ENCODE results near the gene RASSF9. TPM values are rescaled to one million over a fixed set of nuclear protein-coding genes. Genes with fewer than 3 reads are reported as not detected.
A peak's percentile ranks its signal among the peaks of the same experiment; 100 is the strongest.

RASSF9 gene
- total RNA-seq = 7.3 TPM
- long read RNA-seq, full-length matches to known transcripts = 1 of 3 reads
- long read RNA-seq, partial matches to known transcripts = 0 of 3 reads
- long read RNA-seq, other reads (novel, unspliced or antisense) = 2 of 3 reads

DNA sequence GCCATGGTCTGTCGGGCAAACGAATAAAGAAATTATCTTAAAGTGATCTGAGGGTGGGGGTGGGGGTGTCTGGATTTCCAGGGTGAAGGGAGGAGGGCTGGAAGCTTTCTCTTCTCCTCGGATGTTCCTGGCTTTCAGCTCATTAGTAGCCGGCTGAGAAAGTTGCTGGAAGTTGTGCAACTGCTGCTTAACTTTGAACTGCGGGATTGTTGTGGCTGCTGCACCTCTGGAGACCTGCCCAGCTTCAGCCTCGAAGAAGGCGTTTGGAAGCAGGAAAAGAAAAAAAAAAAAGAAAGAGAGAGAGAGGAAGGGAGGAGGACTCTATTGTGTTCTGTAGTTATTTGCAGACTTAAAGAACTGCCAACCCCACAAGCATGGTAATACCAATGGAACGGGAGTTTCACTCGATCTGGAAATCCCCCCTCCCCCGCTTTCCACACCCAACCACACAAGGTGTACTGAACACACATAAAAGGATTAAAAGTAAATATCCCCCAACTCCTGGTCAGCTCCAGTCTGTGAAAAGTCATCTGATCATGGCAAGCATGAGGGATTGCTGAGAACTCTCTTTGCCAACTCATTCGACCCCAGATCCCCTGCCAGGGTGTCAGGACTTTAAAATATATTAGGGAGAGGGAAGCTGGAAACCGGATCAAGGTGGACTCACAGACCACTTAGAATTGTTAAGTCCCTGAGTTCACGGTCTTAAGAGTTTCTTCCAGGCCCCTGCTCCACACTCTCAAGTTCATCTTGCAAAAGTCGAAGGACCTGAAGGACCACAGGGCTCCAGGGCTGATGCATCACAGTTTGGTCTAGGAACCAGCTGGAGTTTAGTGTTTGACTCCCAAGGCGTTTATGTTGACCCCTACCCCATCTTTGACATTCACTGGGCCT is at the start of gene RASSF9:
TSS of gene RASSF9 (minus strand) at position 213 of the 894 bp plus-strand sequence. CDS start at position 5, 208 bp downstream.
- H3K36me3 ChIP-seq = no peaks in the 10 kb centered on the region
- H3K4me1 ChIP-seq = peaks cover 48% of the 10 kb centered on the region
- TF ChIP-seq, protein P1, sequence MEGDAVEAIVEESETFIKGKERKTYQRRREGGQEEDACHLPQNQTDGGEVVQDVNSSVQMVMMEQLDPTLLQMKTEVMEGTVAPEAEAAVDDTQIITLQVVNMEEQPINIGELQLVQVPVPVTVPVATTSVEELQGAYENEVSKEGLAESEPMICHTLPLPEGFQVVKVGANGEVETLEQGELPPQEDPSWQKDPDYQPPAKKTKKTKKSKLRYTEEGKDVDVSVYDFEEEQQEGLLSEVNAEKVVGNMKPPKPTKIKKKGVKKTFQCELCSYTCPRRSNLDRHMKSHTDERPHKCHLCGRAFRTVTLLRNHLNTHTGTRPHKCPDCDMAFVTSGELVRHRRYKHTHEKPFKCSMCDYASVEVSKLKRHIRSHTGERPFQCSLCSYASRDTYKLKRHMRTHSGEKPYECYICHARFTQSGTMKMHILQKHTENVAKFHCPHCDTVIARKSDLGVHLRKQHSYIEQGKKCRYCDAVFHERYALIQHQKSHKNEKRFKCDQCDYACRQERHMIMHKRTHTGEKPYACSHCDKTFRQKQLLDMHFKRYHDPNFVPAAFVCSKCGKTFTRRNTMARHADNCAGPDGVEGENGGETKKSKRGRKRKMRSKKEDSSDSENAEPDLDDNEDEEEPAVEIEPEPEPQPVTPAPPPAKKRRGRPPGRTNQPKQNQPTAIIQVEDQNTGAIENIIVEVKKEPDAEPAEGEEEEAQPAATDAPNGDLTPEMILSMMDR (IDR thresholded peaks at IDR 0.05; ENCODE audit: borderline replicate concordance) = no peak
- H3K4me3 ChIP-seq = peak within 1 kb of the TSS; percentile 73
- H3K27ac ChIP-seq (replicated peaks) = peak within 1 kb of the TSS; percentile 85
- no peaks in the 10 kb centered on the region for H3K27me3 ChIP-seq (ENCODE audit: low read depth)
- no peaks in the 10 kb centered on the region for H3K9me3 ChIP-seq (replicated peaks)
- peak; percentile 58 for DNase-seq
- intact Hi-C loops (cut with micrococcal nuclease) = no loop called here

DNA sequence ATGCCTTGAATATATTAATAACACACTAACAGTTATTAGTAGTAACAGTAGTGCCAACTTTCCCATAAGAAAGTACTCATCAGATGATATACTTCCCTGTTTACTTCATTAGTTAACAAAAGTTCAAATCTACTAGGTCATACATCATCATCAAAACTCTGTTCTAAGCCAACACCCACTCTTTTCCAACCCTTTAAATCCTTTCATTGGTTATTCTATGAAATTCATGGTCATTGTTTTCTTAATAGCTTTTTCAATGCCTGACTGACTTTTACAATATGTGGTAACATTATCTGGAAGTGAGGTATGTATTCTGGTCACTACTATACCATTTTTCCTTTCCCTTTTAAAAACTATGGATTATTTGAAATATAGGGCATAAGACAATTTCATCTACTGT is 47.6 kb upstream of the RASSF9 start:
- H3K27me3 ChIP-seq (ENCODE audit: low read depth) = peaks cover 9% of the 10 kb centered on the region
- no peak for DNase-seq
- TF ChIP-seq, protein P1 (IDR thresholded peaks at IDR 0.05; ENCODE audit: borderline replicate concordance) = no peak
- no peaks in the 10 kb centered on the region for H3K9me3 ChIP-seq (replicated peaks)
- intact Hi-C loops (cut with micrococcal nuclease) = no loop called here
- no peaks in the 10 kb centered on the region for H3K36me3 ChIP-seq
- H3K4me1 ChIP-seq = no peaks in the 10 kb centered on the region
- no peak overlapping the region for H3K27ac ChIP-seq (replicated peaks)
- H3K4me3 ChIP-seq = no peak overlapping the region

DNA sequence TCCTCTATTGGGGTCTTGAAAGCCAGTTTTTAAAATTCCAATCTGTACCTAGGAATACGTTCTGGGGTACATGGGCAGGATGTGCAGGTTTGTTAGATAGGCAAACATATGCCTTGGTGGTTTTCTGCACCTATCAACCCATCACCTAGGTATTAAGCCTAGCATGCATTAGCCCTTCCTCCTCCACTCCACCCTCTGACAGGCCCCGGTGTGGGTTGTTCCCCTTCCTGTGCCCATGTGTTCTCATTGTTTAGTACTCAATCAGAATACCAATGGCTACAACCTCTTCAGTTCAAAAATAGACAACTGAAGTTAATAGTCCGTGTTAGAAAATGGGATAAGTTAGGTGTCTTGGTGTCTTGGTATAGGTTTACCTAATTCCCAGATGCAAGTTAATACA is 41.2 kb upstream of the RASSF9 start:
- H3K36me3 ChIP-seq = no peaks in the 10 kb centered on the region
- TF ChIP-seq, protein P1 (IDR thresholded peaks at IDR 0.05; ENCODE audit: borderline replicate concordance) = no peak
- no peaks in the 10 kb centered on the region for H3K4me1 ChIP-seq
- H3K4me3 ChIP-seq = no peak overlapping the region
- DNase-seq = no peak
- H3K9me3 ChIP-seq (replicated peaks) = no peaks in the 10 kb centered on the region
- intact Hi-C loops (cut with micrococcal nuclease) = no loop called here
- H3K27ac ChIP-seq (replicated peaks) = no peak overlapping the region
- peaks cover 12% of the 10 kb centered on the region for H3K27me3 ChIP-seq (ENCODE audit: low read depth)

DNA sequence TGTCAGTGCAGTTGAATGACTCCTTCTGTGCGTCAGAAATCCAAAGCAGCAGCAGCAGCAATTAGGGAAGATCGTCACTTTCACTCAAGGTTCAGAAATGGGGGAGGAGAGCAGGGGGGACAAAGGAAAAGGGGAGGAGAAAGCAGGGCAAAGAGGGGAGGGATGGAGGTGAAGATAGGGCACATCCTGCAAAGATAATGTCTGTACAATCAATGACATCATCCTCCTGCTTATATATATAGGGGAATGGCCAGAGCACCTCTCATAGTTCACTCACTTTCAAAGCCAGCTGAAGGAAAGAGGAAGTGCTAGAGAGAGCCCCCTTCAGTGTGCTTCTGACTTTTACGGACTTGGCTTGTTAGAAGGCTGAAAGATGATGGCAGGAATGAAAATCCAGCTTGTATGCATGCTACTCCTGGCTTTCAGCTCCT is 37.8 kb upstream of the RASSF9 start, which contains the start of gene NTS:
TSS of gene NTS (plus strand) at position 265 of the 431 bp plus-strand sequence. CDS start at position 374, 109 bp downstream.
- no peaks in the 10 kb centered on the region for H3K36me3 ChIP-seq
- no peaks in the 10 kb centered on the region for H3K4me1 ChIP-seq
- H3K9me3 ChIP-seq (replicated peaks) = no peaks in the 10 kb centered on the region
- DNase-seq = no peak
- H3K27me3 ChIP-seq (ENCODE audit: low read depth) = peaks cover 7% of the 10 kb centered on the region
- TF ChIP-seq, protein P1 (IDR thresholded peaks at IDR 0.05; ENCODE audit: borderline replicate concordance) = no peak
- H3K27ac ChIP-seq (replicated peaks) = no peak within 1 kb of the TSS
- no peak within 1 kb of the TSS for H3K4me3 ChIP-seq
- intact Hi-C loops (cut with micrococcal nuclease) = loop anchor here (5.0 kb wide), 1 partner anchor 397 kb away; no protein-coding TSS in a partner anchor

DNA sequence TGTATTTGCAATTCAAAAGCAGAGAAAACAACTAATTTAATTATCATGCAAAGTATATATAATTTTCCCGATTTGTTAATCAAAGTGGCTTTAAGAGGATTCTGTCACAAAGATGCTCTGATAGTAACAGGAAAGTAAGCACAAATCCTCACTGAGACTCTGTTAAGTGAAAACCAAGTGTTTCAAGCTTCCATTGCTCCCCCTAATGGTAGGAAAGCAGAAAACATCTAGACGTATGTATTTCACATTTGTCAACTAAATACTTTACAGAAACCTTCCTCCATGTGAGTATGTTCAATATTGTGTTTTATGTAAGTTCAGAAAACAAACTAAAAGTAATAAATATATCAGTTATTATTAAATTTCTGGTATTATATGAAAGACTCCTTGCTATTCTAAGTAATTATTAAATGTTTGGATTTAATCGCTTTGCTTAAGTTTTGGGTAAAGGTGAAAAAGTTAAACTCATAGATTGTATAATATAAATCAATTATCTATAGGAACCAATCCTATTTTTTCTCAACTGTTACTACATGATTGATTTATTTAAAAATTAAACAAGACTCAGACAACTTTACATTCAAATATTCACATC is 36.4 kb upstream of the RASSF9 start:
- no peak overlapping the region for H3K4me3 ChIP-seq
- no peak overlapping the region for H3K27ac ChIP-seq (replicated peaks)
- no peak for DNase-seq
- H3K27me3 ChIP-seq (ENCODE audit: low read depth) = peaks cover 7% of the 10 kb centered on the region
- H3K36me3 ChIP-seq = no peaks in the 10 kb centered on the region
- no peaks in the 10 kb centered on the region for H3K4me1 ChIP-seq
- no peaks in the 10 kb centered on the region for H3K9me3 ChIP-seq (replicated peaks)
- intact Hi-C loops (cut with micrococcal nuclease) = loop anchor here (5.0 kb wide), 1 partner anchor 395 kb away; no protein-coding TSS in a partner anchor
- TF ChIP-seq, protein P1 (IDR thresholded peaks at IDR 0.05; ENCODE audit: borderline replicate concordance) = peak; percentile 82

Data from left ventricle myocardium inferior (tissue), 1 donor.